GM19351 (cell line): ENCODE measurements around the gene IMMT.

Source experiments
- ATAC-seq: cut with Tn5 transposase; IDR thresholded peaks from one replicate; pipeline ENCODE4 v1.9.1; 2021; ENCODE audit warnings: mild to moderate bottlenecking, moderate library complexity; ENCODE audit not compliant: unreplicated experiment

The IMMT gene

GRCh38 chr2:86094229-86094628 is 101.0 kb downstream of the IMMT start:
- no peak for ATAC-seq
